Immature natural killer cell (primary cell): ENCODE data around the gene MAEA. TPM values are rescaled to one million over a fixed set of nuclear protein-coding genes. Genes with fewer than 3 reads are reported as not detected.
"Not testable (repeated sequence)": the region's sequence is repeated elsewhere in the genome, so short reads cannot be mapped to it uniquely, and the experiment has no call there.

ENCODE experiments used
- DNase-seq, 3 donors: peaks; one replicate each; pipeline ENCODE4 v3.0.0; 2022; ENCODE audit warnings: mixed read lengths in 1 of 3
- H3K27ac Mint-ChIP-seq, 6 donors: one replicate each; pipeline ENCODE4 v1.8.0; 2020; ENCODE audit warnings: mixed read lengths in 6 of 6, mild to moderate bottlenecking in 5 of 6, inconsistent platforms in 4 of 6, moderate library complexity in 3 of 6
- H3K27me3 Mint-ChIP-seq, 3 donors: one replicate each; pipeline ENCODE4 v1.8.0; 2020 to 2021; ENCODE audit warnings: low read depth in 3 of 3, mild to moderate bottlenecking in 3 of 3, mixed read lengths in 3 of 3, moderate library complexity in 3 of 3, inconsistent platforms in 1 of 3
- H3K36me3 Mint-ChIP-seq, 3 donors: one replicate each; pipeline ENCODE4 v1.8.0; 2020; ENCODE audit warnings: mixed read lengths in 3 of 3, inconsistent platforms in 2 of 3, mild to moderate bottlenecking in 2 of 3
- H3K4me1 Mint-ChIP-seq, 2 donors: one replicate each; pipeline ENCODE4 v1.8.0; 2020; ENCODE audit warnings: inconsistent platforms in 2 of 2, mild to moderate bottlenecking in 2 of 2, mixed read lengths in 2 of 2, moderate library complexity in 1 of 2
- H3K4me3 Mint-ChIP-seq, 5 donors: one replicate each; pipeline ENCODE4 v1.8.0; 2020; ENCODE audit warnings: mild to moderate bottlenecking in 5 of 5, mixed read lengths in 5 of 5, inconsistent platforms in 3 of 5, moderate library complexity in 3 of 5
- H3K9me3 Mint-ChIP-seq, 6 donors: one replicate each; pipeline ENCODE4 v1.8.0; 2020; ENCODE audit warnings: mild to moderate bottlenecking in 6 of 6, mixed read lengths in 6 of 6, inconsistent platforms in 4 of 6, moderate library complexity in 3 of 6
- polyA plus RNA-seq, 3 donors: library from polyadenylated mRNA; unstranded; fragments of 300-500 nt; fragmentation: Illumina TruSeq; gene quantifications; one replicate each; pipeline ENCODE4 v1.2.3, GENCODE V29; 2021

Gene MAEA
- polyA plus RNA-seq, 3 donors from 2014 or later = 60.7 to 76.0 (median 72.9) TPM

DNA sequence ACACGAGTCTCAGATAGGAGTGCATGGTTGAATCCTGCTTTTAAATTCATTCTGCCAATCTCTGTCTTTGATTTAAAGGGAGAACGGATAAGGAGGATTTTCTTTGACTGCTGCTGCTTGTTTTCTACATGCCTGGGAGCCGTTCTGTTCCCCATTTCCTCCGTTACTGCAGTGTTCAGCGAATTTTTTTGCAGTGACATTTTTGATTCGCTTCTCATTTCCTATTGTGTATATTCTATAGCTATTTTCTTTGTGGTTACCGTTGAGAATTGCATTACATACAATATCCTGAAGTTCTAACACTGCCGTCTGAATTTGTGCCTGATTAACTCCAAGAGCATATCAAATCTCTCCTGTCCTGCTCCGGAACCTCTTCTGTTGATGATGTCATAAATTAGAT is 14.8 kb upstream of the MAEA start:
- Mint-ChIP-seq H3K36me3 (peaks cover 4 to 8% (median 6%) of the 10 kb centered on the region in 3 donors), H3K27me3 (peaks cover 0 to 2% (median 2%) of the 10 kb centered on the region in 3 donors), H3K4me1 (no peaks in the 10 kb centered on the region), H3K27ac (no peak overlapping the region), H3K4me3 (no peak overlapping the region), H3K9me3 (no peaks in the 10 kb centered on the region)
- no peak for DNase-seq

DNA sequence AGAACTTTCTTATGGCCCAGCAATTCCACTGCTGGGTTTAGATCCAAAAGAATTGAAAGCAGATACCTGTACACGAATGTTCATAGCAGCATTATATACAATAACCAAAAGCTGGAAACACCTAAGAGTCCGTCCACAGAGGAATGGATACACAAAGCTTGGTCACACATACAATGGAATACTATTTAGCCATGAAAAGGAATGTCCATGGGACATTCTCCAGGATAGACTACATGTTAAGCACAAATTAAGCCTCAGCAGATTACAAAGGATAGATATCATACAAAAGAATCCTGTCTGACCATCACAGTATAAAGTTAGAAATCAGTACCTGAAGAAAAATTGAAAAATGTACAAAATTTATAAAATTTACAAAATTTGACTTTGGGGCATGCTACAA is 12.7 kb upstream of the MAEA start:
- H3K4me3 Mint-ChIP-seq = no peak overlapping the region
- no peak overlapping the region for H3K27ac Mint-ChIP-seq
- peaks cover 0 to 2% (median 0%) of the 10 kb centered on the region in 3 donors for H3K27me3 Mint-ChIP-seq
- H3K36me3 Mint-ChIP-seq = peaks cover 0 to 6% (median 4%) of the 10 kb centered on the region in 3 donors
- no peaks in the 10 kb centered on the region for H3K9me3 Mint-ChIP-seq
- no peak for DNase-seq
- no peaks in the 10 kb centered on the region for H3K4me1 Mint-ChIP-seq

DNA sequence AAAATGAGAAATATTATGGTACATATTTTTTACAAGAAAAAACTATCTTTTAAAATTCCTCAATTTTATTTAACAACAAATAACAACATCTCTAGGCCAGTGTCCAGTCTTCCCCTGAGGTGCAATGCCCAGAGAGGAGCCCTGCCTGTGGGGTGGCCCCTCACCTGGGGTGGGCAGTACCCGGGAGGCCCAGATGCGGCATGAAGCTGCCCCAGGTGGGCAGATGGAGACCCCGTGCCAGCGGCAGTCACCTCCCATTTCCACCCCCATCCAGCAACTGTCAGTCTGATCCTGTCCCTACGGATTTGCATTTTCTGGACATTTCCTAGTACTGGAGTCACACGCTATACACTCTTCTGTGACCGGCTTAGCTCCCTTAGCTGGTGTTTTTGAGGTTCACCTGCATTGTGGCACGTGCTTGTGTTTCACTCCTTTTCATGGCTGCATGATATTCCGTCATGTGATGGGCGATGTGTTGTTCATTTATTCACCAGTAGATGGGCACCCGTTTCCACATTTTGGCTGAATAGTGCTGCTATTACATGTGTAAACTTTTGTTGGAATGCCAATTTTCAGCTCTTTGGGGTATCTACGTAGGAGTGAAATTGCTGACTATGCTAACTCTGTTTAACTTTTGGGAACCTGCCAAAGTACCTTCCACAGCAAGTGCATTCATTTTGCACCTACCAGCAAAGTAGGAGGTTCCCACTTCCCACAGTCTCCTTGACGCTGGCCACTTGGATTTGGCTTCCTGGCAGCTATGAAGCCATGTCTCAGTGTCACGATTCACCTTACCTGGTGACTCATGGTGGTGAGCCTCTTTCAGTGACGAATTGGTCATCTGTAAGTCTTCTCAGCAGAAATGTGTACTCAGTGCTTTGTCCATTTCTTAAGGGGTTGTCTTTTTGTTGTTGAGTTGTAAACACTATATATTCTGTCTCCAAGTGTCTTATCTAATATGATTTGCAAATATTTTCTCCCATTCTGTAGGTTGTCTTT is 11.7 kb upstream of the MAEA start:
- no peak overlapping the region for H3K27ac Mint-ChIP-seq
- H3K36me3 Mint-ChIP-seq = peaks cover 0 to 6% (median 4%) of the 10 kb centered on the region in 3 donors
- no peak for DNase-seq
- peaks cover 0 to 2% (median 0%) of the 10 kb centered on the region in 3 donors for H3K27me3 Mint-ChIP-seq
- H3K4me3 Mint-ChIP-seq = no peak overlapping the region
- no peaks in the 10 kb centered on the region for H3K4me1 Mint-ChIP-seq
- no peaks in the 10 kb centered on the region for H3K9me3 Mint-ChIP-seq

DNA sequence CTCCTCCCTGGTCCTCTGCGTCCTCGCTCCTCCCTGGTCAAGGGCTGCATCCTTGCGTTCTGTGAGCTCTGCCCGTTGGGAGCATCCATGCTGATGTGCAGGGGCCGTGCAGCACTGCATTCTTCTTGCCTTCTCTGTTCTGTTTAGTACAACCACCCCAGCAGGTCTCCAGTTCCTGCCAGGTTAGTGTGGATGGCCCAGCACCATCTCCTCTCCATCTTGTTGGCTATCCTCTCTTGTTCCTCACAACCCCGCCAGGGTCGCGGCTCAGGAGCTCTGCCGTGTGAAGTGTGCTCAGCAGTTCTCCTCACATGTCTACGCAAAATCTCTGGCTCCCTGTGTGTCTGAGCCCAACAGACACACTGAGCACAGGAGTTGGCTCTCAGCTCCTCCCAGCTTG is 10.4 kb upstream of the MAEA start:
- Mint-ChIP-seq H3K4me1 (no peaks in the 10 kb centered on the region), H3K4me3 (no peak overlapping the region), H3K27me3 (peaks cover 0 to 2% (median 0%) of the 10 kb centered on the region in 3 donors), H3K36me3 (peaks cover 0 to 6% (median 4%) of the 10 kb centered on the region in 3 donors), H3K27ac (no peak overlapping the region), H3K9me3 (no peaks in the 10 kb centered on the region)
- no peak for DNase-seq

DNA sequence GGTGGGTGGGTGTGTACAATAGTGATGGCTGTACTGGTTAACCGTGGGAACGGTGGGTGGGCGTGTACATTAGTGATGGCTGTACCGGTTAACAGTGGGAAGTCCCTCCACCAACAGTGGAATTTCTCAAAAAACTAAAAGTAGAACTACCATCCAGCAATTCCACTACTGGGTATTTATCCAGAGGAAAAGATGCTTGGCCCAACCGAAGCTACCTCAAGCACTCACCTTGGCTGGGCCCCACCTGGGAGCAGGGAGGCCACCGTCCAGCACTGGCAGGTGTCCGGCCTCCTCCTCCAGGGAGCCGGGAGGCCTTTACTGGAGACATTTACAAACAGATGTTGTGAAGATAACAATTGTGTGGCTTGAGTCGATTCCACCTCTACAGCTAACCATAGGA is 6.0 kb upstream of the MAEA start:
- Mint-ChIP-seq H3K4me3 (no peak overlapping the region), H3K36me3 (peaks cover 0 to 6% (median 4%) of the 10 kb centered on the region in 3 donors), H3K27me3 (peaks cover 0 to 1% (median 0%) of the 10 kb centered on the region in 3 donors), H3K9me3 (no peaks in the 10 kb centered on the region), H3K27ac (no peak overlapping the region), H3K4me1 (peaks cover 0 to 5% of the 10 kb centered on the region in 2 donors)
- no peak for DNase-seq

DNA sequence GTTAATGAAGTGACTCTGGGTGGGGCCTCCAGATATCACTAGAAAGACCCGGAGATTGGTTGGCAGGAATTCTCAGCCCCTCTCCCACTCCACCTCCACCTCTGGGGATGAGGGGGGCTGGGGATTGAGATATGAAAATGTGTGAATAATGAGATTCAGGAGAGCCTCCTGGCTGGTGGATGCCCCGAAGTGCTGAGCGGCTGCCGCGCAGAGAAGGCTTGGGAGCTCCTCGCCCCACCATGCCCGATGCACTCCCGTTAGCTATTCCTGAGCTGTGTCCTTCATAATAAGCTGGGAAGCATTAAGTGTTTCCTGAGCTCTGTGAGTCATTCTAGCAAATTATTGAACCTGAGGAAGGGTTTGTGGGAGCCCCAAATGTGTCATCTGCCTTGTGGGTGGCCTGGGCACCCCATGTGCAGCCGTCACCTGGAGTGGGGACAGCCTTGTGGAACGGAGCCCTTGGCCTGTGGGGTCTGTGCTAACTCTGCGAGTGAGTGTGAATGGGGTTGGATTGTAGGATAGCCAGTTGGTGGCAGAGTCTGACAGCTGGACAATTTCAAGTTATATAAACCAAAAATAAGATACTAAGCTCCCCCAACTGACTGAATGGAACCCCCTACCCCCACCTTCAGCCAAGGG is 4.4 kb upstream of the MAEA start:
- Mint-ChIP-seq H3K36me3 (no peaks in the 10 kb centered on the region), H3K27ac (no peak overlapping the region)

DNA sequence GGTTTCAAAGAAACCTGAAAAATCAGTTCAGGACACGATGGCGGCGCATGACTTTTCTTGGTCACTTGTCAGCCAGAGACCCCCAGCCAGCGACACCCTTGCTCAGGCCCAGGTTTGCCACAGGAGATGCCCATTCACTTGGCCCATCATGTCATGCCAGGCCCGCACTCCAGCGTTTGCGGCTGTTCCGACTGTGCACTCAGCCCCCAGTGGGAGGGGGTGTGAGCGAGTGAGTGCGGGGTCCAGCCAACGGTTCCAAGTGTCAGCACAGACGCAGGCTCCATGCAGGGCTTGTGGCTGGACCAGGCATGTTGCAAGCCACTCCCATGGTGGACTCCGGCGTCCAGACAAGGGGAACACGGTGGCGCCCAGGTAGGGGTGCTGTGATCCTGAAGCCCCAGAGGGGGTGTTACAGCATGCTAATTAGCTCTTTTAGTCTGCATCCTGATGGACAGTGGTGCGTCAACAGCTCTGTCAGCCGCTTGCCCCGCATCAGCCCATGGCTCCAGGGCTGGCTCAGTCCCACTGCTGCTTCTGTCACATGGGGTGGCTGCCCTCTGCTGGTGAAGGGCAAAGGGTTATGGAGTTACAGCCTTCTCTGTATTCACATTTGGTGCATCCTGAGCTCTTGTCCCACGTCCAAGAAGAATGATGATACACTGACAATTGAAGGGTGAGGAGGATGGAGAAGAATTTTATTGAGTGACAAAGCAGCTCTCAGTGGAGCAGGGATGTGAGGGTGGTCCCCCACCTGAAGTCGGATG is 3.7 kb upstream of the MAEA start:
- Mint-ChIP-seq H3K27ac (peak overlapping the region in 4 of 6 donors; percentile 15 to 42 (median 18)), H3K27me3 (peaks cover 2 to 9% (median 7%) of the 10 kb centered on the region in 3 donors), H3K36me3 (no peaks in the 10 kb centered on the region), H3K4me1 (peaks cover 12 to 17% of the 10 kb centered on the region in 2 donors), H3K4me3 (no peak overlapping the region), H3K9me3 (no peaks in the 10 kb centered on the region)
- peak; percentile 40 to 61 (median 44) for DNase-seq

More for the DNA sequence above, 4.4 kb upstream of the MAEA start:
- peaks cover 5 to 10% of the 10 kb centered on the region in 2 donors for H3K4me1 Mint-ChIP-seq
- no peak overlapping the region for H3K4me3 Mint-ChIP-seq
- peaks cover under 1 to 4% (median 4%) of the 10 kb centered on the region in 3 donors for H3K27me3 Mint-ChIP-seq
- H3K9me3 Mint-ChIP-seq = no peaks in the 10 kb centered on the region
- no peak for DNase-seq

DNA sequence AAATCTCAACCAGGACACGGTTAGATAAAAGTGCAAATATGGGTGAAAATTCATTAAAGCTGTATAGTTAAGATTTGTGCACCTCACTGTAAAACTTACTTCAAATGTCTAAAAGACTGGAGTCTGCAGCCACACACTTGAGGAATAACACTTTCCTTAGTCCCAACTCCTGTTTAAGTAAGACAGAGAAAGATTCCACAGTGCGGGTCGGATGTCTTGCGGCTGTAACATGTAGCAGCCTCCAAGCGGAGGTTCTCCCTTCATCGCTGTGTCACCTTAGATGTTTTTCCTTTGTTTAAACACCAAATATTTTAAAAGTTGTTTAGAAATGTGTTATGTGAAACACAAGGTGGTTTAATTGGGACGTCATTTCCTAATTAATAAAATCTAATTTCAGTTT is 905 bp upstream of the MAEA start:
- peaks cover 32 to 41% of the 10 kb centered on the region in 2 donors for H3K4me1 Mint-ChIP-seq
- H3K9me3 Mint-ChIP-seq = no peaks in the 10 kb centered on the region
- peak overlapping the region; percentile 76 to 91 (median 87) for H3K4me3 Mint-ChIP-seq

DNA sequence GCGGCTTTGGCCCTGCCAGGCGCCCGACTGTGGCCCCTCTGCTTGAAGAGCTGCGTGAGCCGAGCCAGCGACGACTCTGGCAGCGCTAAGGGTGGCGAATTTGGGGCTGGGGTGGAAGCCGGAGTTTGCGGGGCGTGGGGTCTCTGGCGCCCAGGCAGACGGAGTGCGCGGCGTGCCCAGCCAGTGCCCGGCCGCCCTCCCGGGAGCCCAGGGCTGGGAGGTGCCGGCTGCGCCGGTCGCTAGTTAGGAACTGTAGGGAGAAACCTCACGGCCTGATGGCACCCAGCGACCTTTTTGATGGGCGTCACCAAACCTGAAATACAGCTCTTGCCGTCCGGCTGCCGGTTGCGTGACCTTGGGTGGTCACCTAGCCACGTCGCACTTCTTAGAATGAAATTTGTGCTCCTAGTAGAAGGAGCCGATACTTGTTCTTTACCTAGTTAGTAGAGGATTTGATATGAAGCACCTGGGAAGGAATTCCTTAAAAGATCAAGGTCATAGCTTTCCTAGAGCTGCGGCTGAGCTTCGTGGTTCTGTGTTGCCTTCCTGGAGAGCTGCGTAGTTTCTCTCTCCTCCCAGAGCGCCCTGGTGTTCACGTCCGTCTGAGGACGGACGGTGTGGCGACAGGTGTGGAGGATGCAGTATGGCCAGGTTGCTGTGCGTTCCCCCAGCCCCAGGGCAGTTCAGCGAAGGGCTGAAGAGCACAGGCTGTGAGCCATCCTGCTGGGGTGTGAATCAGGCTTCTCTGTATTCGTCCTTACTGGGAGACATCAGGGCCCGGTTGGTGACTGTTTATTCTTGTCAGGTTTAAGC is 680 bp downstream of the MAEA start:
- H3K27me3 Mint-ChIP-seq = peaks cover 2 to 10% (median 7%) of the 10 kb centered on the region in 3 donors
- peak overlapping the region; percentile 89 to 96 (median 91) for H3K4me3 Mint-ChIP-seq
- peaks cover 41 to 53% of the 10 kb centered on the region in 2 donors for H3K4me1 Mint-ChIP-seq
- peak overlapping the region; percentile 74 to 93 (median 91) for H3K27ac Mint-ChIP-seq
- DNase-seq = no peak
- H3K9me3 Mint-ChIP-seq = no peaks in the 10 kb centered on the region
- H3K36me3 Mint-ChIP-seq = no peaks in the 10 kb centered on the region

More for the DNA sequence above, 905 bp upstream of the MAEA start:
- Mint-ChIP-seq H3K27ac (peak overlapping the region; percentile 83 to 93 (median 91)), H3K27me3 (peaks cover 2 to 10% (median 7%) of the 10 kb centered on the region in 3 donors), H3K36me3 (no peaks in the 10 kb centered on the region)
- DNase-seq = no peak

DNA sequence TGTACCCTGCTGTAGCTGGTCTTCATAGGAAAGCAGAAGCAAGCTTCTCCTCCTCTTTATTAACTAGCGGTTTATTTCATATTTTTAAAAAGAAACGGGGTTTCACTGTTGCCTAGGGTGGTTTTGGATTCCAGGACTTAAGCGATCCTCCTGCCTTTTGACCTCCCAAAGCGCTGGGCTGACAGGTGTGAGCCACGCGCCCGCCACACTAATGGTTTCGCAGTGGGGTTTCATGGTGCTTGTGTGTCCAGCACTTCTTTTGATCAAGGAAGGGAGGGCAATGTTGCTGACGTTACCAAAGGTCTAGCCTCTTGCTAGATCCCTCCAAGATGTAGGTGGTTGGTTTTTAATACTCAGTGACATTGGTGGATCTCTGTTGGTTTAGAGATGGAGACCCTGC is 1.4 kb downstream of the MAEA start:
- Mint-ChIP-seq H3K4me3 (peak overlapping the region; percentile 89 to 96 (median 91)), H3K27ac (peak overlapping the region; percentile 74 to 93 (median 91)), H3K4me1 (peaks cover 42 to 54% of the 10 kb centered on the region in 2 donors), H3K9me3 (no peaks in the 10 kb centered on the region), H3K36me3 (no peaks in the 10 kb centered on the region), H3K27me3 (peaks cover 2 to 10% (median 7%) of the 10 kb centered on the region in 3 donors)
- no peak for DNase-seq

DNA sequence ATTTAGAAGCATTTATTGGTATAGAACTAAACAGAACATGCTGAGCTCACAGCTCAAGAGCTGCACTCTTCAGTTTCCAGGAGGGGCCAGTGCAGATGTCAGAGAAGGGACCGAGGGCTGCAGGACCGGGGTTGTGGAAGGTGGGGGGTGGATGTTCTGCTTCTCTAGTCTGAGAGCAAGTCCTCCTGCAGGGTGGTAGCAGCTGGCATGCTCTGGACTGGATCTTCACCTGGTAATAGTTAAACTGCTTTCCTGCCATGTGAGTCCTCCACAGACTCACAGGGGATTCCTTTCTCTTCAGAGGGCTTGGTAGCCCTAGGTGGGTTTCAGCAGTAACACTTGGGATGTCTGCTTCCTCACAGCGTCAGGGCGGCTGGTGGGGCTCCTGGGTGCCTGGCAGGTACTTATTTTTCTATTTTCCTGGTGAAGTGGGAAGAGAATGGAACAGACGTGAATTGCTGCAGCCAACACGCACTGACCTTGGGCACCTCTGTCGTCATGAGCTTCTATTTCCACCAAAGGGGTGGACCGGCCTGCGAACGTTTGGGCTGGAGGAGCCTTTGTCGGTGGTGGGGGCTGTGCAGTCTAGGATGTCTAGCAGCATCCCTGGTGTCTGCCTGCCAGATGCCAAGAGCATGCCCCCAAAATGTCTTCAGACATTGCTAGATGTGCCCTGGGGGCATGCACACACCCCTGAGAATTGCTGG is 2.5 kb downstream of the MAEA start:
- H3K4me3 Mint-ChIP-seq = peak overlapping the region in 4 of 5 donors; percentile 89 to 96 (median 92)
- H3K4me1 Mint-ChIP-seq = peaks cover 48 to 62% of the 10 kb centered on the region in 2 donors
- peak overlapping the region; percentile 40 to 93 (median 90) for H3K27ac Mint-ChIP-seq
- H3K36me3 Mint-ChIP-seq = no peaks in the 10 kb centered on the region
- peaks cover 2 to 10% (median 5%) of the 10 kb centered on the region in 3 donors for H3K27me3 Mint-ChIP-seq
- H3K9me3 Mint-ChIP-seq = no peaks in the 10 kb centered on the region
- no peak for DNase-seq

DNA sequence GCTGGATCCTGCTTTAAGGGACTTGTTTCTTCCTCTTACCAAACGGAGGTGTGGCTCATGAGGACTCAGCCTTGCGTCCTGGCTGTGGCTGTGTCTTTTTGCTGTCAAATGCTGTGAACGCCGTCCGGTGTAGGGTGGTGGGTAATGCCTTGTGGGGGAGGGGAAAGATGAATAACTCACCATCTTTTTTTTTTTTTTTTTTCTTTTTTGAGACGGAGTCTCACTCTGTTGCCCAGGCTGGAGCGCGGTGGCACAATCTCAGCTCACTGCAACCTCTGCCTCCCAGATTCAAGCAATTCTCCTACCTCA is 3.0 kb downstream of the MAEA start:
- Mint-ChIP-seq H3K4me3 (peak overlapping the region in 2 of 5 donors; percentile 33 to 41), H3K27ac (peak overlapping the region in 4 of 6 donors; percentile 61 to 92 (median 77)), H3K27me3 (peaks cover 2 to 10% (median 7%) of the 10 kb centered on the region in 3 donors), H3K4me1 (peaks cover 51 to 67% of the 10 kb centered on the region in 2 donors)
- not testable (repeated sequence) for H3K36me3 Mint-ChIP-seq, H3K9me3 Mint-ChIP-seq, DNase-seq
